Stimulated activated CD4-positive, alpha-beta T cell treated with anti-CD3 and anti-CD28 coated beads, Interleukin-4, amount 100 ng/mL, for 48 hours (primary cell): ENCODE results near the gene HECW1.
A peak's percentile ranks its signal among the peaks of the same experiment; 100 is the strongest.
"Not testable (repeated sequence)": the region's sequence is repeated elsewhere in the genome, so short reads cannot be mapped to it uniquely, and the experiment has no call there.

Experiments
- DNase-seq, 2 donors: peaks; one replicate each; pipeline ENCODE4 v3.0.0-alpha.2; 2020; ENCODE audit warnings: low read depth in 2 of 2

The HECW1 gene

GRCh38 chr7:43308913-43309705, 196.7 kb downstream of the HECW1 start:
- DNase-seq = no peak

GRCh38 chr7:43309706-43310022, 197.2 kb downstream of the HECW1 start:
- DNase-seq = no peak

GRCh38 chr7:43311052-43311451, 198.6 kb downstream of the HECW1 start:
- DNase-seq = no peak

- DNase-seq = no peak
These were observed 199.2 kb downstream of the HECW1 start for GRCh38 chr7:43311694-43312093.

GRCh38 chr7:43313628-43314378, 201.4 kb downstream of the HECW1 start:
- DNase-seq = no peak

GRCh38 chr7:43314379-43315158, 202.1 kb downstream of the HECW1 start:
- DNase-seq = peak; percentile 16 to 24

GRCh38 chr7:43317075-43317474, 204.6 kb downstream of the HECW1 start:
- DNase-seq = no peak

- no peak for DNase-seq
These were observed 205.8 kb downstream of the HECW1 start for GRCh38 chr7:43318188-43318770.

- DNase-seq = no peak
These were observed 213.1 kb downstream of the HECW1 start for GRCh38 chr7:43325595-43325994.

GRCh38 chr7:43328336-43328735, 215.9 kb downstream of the HECW1 start:
- no peak for DNase-seq

- DNase-seq = no peak
These were observed 216.4 kb downstream of the HECW1 start for GRCh38 chr7:43328785-43329380.

- DNase-seq = no peak
These were observed 219.8 kb downstream of the HECW1 start for GRCh38 chr7:43332193-43332796.

- no peak for DNase-seq
These were observed 224.7 kb downstream of the HECW1 start for GRCh38 chr7:43337191-43337590.

GRCh38 chr7:43337811-43338210, 225.4 kb downstream of the HECW1 start:
- no peak for DNase-seq

GRCh38 chr7:43341132-43341531, 228.7 kb downstream of the HECW1 start:
- DNase-seq = no peak

GRCh38 chr7:43343417-43343816, 231.0 kb downstream of the HECW1 start:
- DNase-seq = not testable (repeated sequence)

GRCh38 chr7:43345696-43346095, 233.2 kb downstream of the HECW1 start:
- DNase-seq = not testable (repeated sequence)

- DNase-seq = no peak
These were observed 239.2 kb downstream of the HECW1 start for GRCh38 chr7:43351683-43352082.

GRCh38 chr7:43353902-43354301, 241.5 kb downstream of the HECW1 start:
- DNase-seq = no peak

GRCh38 chr7:43362652-43363034, 250.2 kb downstream of the HECW1 start:
- no peak for DNase-seq

GRCh38 chr7:43363035-43363791, 250.8 kb downstream of the HECW1 start:
- DNase-seq = no peak
